ENCODE data around the gene TSPEAR. TPM values are rescaled to one million over a fixed set of nuclear protein-coding genes. Genes with fewer than 3 reads are reported as not detected.

Gene TSPEAR
- total and polyA plus RNA-seq, 9 of the 15 experiments (the other 6 are each of a cell fraction or from before 2014, with no cell fraction given): not detected

DNA sequence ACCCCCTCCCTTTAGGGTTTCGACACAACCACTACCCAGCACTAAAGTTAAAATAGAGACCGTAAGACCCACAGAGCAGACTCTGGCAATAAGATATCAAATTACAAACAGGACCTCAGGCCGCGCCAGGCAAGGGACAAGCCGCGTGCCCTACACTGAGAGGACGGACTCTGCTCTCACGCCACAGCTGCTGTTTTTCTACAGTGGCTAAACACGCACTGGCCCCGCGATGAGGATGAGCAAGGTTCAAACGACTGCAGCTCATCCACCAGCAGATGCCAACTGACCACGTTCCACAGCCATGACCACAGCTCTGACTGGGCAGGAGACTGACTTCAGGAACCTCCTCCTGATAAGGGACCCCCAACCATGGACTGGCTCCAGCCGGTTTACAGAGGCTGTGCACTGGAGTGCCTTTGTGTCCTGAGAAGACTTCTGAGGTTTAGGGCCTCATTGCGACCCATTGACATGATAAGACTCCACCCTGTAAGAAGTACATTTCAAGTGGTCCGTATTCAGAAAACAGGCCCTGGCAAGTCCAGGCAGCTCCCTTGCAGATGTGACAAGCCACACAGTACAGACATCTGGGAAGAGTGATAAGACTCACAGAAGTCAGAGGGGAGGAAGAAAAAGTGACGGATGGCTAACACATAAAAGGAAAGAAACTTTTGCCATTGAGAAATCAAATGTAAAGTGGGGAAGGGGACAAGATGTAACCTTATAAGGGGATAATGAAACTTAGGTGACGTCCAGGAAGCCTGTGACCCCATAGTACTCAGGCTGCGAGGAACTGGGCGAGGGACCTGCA, 117.6 kb downstream of the TSPEAR start (continued):
- TF ChIP-seq, protein P1, sequence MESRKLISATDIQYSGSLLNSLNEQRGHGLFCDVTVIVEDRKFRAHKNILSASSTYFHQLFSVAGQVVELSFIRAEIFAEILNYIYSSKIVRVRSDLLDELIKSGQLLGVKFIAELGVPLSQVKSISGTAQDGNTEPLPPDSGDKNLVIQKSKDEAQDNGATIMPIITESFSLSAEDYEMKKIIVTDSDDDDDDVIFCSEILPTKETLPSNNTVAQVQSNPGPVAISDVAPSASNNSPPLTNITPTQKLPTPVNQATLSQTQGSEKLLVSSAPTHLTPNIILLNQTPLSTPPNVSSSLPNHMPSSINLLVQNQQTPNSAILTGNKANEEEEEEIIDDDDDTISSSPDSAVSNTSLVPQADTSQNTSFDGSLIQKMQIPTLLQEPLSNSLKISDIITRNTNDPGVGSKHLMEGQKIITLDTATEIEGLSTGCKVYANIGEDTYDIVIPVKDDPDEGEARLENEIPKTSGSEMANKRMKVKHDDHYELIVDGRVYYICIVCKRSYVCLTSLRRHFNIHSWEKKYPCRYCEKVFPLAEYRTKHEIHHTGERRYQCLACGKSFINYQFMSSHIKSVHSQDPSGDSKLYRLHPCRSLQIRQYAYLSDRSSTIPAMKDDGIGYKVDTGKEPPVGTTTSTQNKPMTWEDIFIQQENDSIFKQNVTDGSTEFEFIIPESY (CRISPR knock-in tag; IDR thresholded peaks at IDR 0.05): peak; percentile 32; the same call in 1 of the 2 replicates
- TF ChIP-seq MYC (IDR thresholded peaks at IDR 0.05; ENCODE audit: low read depth, low read length) (peak; percentile 21; the same call in 1 of the 2 replicates), MYC (CRISPR knock-in tag; IDR thresholded peaks at IDR 0.05; ENCODE audit: borderline replicate concordance, low read depth) (no peak), CREBBP (IDR thresholded peaks at IDR 0.05; ENCODE audit: low read depth, low read length) (no peak), GABPB1 (CRISPR knock-in tag; IDR thresholded peaks at IDR 0.05) (no peak), CCNT2 (IDR thresholded peaks at IDR 0.05; ENCODE audit: borderline replicate concordance, extremely low read depth, insufficient read length, low read depth, low read length) (peak; percentile 41), ZBED1 (IDR thresholded peaks at IDR 0.05) (no peak), ARID2 (IDR thresholded peaks at IDR 0.05) (no peak), POLR3A (IDR thresholded peaks at IDR 0.05; ENCODE audit: borderline replicate concordance, extremely low read depth, insufficient read depth, insufficient read length) (no peak), NCOA4 (IDR thresholded peaks at IDR 0.05; ENCODE audit: partially characterized antibody) (no peak), BACH1 (tag; IDR thresholded peaks at IDR 0.05) (peak; percentile 46; the same call in 1 of the 2 replicates), ESRRA (IDR thresholded peaks at IDR 0.05; ENCODE audit: borderline replicate concordance, low read depth) (peak; percentile 72; the same call in 1 of the 2 replicates), NCOA1 (IDR thresholded peaks at IDR 0.05; ENCODE audit: low read depth) (peak; percentile 91), FOXP1 (CRISPR knock-in tag; IDR thresholded peaks at IDR 0.05) (no peak), XRCC3 (IDR thresholded peaks at IDR 0.05) (no peak), ZKSCAN1 (IDR thresholded peaks at IDR 0.05; ENCODE audit: low read depth, low read length) (no peak), PTTG1 (tag; IDR thresholded peaks at IDR 0.05; ENCODE audit: low read depth) (peak; percentile 55), SIN3A (IDR thresholded peaks at IDR 0.05; ENCODE audit: borderline replicate concordance in 2 of 2, control insufficient read depth in 1 of 2, low read depth in 2 of 2, low read length in 2 of 2) (no peak), RCOR1 (IDR thresholded peaks at IDR 0.05; ENCODE audit: borderline replicate concordance in 1 of 2, low read depth in 2 of 2, low read length in 2 of 2) (peak in 1 of 2 experiments; percentile 84; a peak in 2 of 4 replicates), KLF10 (CRISPR knock-in tag; IDR thresholded peaks at IDR 0.05) (no peak)
- TF ChIP-seq, protein P2, sequence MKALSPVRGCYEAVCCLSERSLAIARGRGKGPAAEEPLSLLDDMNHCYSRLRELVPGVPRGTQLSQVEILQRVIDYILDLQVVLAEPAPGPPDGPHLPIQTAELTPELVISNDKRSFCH (CRISPR knock-in tag; IDR thresholded peaks at IDR 0.05): no peak
- TF ChIP-seq, protein P2 (tag; IDR thresholded peaks at IDR 0.05): peak; percentile 87
- TF ChIP-seq, protein P3, sequence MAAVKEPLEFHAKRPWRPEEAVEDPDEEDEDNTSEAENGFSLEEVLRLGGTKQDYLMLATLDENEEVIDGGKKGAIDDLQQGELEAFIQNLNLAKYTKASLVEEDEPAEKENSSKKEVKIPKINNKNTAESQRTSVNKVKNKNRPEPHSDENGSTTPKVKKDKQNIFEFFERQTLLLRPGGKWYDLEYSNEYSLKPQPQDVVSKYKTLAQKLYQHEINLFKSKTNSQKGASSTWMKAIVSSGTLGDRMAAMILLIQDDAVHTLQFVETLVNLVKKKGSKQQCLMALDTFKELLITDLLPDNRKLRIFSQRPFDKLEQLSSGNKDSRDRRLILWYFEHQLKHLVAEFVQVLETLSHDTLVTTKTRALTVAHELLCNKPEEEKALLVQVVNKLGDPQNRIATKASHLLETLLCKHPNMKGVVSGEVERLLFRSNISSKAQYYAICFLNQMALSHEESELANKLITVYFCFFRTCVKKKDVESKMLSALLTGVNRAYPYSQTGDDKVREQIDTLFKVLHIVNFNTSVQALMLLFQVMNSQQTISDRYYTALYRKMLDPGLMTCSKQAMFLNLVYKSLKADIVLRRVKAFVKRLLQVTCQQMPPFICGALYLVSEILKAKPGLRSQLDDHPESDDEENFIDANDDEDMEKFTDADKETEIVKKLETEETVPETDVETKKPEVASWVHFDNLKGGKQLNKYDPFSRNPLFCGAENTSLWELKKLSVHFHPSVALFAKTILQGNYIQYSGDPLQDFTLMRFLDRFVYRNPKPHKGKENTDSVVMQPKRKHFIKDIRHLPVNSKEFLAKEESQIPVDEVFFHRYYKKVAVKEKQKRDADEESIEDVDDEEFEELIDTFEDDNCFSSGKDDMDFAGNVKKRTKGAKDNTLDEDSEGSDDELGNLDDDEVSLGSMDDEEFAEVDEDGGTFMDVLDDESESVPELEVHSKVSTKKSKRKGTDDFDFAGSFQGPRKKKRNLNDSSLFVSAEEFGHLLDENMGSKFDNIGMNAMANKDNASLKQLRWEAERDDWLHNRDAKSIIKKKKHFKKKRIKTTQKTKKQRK (IDR thresholded peaks at IDR 0.05; ENCODE audit: borderline replicate concordance, low read depth, low read length): no peak
